Endothelial cell of umbilical vein (primary cell): ENCODE measurements around the gene ZFAND6. TPM values are rescaled to one million over a fixed set of nuclear protein-coding genes. Genes with fewer than 3 reads are reported as not detected.

Source experiments
- BruUV-seq: library from RNA; stranded (reverse); fragments of 400-500 nt; replicated peaks from 2 replicates; lab custom pipeline; 2021; lab: Mats Ljungman, UMichigan
- CTCF ChIA-PET: fragments of 300-600, 350-600 bp; sonication (Branson Sonifier 250); formaldehyde crosslinking; loops from one replicate; lab custom pipeline; 2021; ENCODE audit warnings: antibody characterized with exemption, inconsistent platforms; lab: Charles Lee
- POLR2A ChIA-PET: fragments of 300-600, 350-600 bp; sonication (Branson Sonifier 250); formaldehyde crosslinking; loops from one replicate; lab custom pipeline; 2021; ENCODE audit warnings: antibody characterized with exemption, inconsistent platforms; lab: Charles Lee
- DNase-seq: peaks from one replicate; pipeline ENCODE4 v3.0.0-alpha.2; 2011; ENCODE audit warnings: low read depth, low spot score
- FAIRE-seq: peaks from 2 replicates; lab custom pipeline; 2011; peaks lifted over from hg19 to GRCh38; lab: Jason Lieb, UNC
- H2AFZ ChIP-seq: 2 replicates; pipeline ENCODE4 v1.6.0; 2012; ENCODE audit warnings: low read depth, low read length, control low read depth, inconsistent platforms
- H3K27ac ChIP-seq: 2 replicates; pipeline ENCODE4 v1.5.1; 2011; ENCODE audit warnings: low read depth, mild to moderate bottlenecking, control low read depth, low read length, moderate library complexity; ENCODE audit not compliant: insufficient read depth
- H3K27me3 ChIP-seq, 2 experiments: 2 replicates each; pipeline versions ENCODE4 v1.6.0 to v1.6.1; 2011; ENCODE audit warnings: low read length in 2 of 2, mixed read lengths in 1 of 2; ENCODE audit not compliant: control insufficient read depth in 2 of 2, insufficient read depth in 2 of 2
- H3K36me3 ChIP-seq, 2 experiments: 2 replicates in 1 of 2; 3 replicates in 1 of 2; pipeline ENCODE4 v1.5.1; 2011; ENCODE audit warnings: low read length in 2 of 2, mild to moderate bottlenecking in 1 of 2, moderate library complexity in 1 of 2; ENCODE audit not compliant: control insufficient read depth in 2 of 2, insufficient read depth in 2 of 2; ENCODE audit errors: extremely low read depth in 1 of 2
- H3K4me1 ChIP-seq: 3 replicates; pipeline ENCODE4 v1.5.1; 2011; ENCODE audit warnings: mild to moderate bottlenecking, low read length; ENCODE audit not compliant: control insufficient read depth, insufficient read depth; ENCODE audit errors: extremely low read depth
- H3K4me2 ChIP-seq: 2 replicates; pipeline ENCODE4 v1.6.1; 2011; ENCODE audit warnings: low read length, control low read depth, mixed read lengths; ENCODE audit not compliant: insufficient read depth
- H3K4me3 ChIP-seq, 3 experiments: fragments of 200-600 bp in 1 of 3; sonication (generic), shearing (Covaris generic) in 1 of 3; replicated peaks in 1 of 3; 2 replicates each; pipeline ENCODE4 v1.5.1; 2011 to 2016; ENCODE audit warnings: control low read depth in 3 of 3, low read length in 3 of 3, mild to moderate bottlenecking in 2 of 3, inconsistent platforms in 1 of 3, low read depth in 1 of 3, moderate library complexity in 1 of 3; ENCODE audit not compliant: insufficient read depth in 1 of 3
- H3K79me2 ChIP-seq: 2 replicates; pipeline ENCODE4 v1.6.0; 2012; ENCODE audit warnings: low read length, inconsistent platforms; ENCODE audit not compliant: control insufficient read depth, insufficient read depth
- H3K9ac ChIP-seq: replicated peaks from 2 replicates; pipeline ENCODE3; 2011; ENCODE audit warnings: low read length, control low read depth; ENCODE audit not compliant: insufficient read depth; ENCODE audit errors: extremely low read depth
- H3K9me1 ChIP-seq: replicated peaks from 3 replicates; pipeline ENCODE4 v1.6.0; 2011; ENCODE audit warnings: mild to moderate bottlenecking, low read length; ENCODE audit not compliant: control insufficient read depth, insufficient read depth; ENCODE audit errors: extremely low read depth
- H3K9me3 ChIP-seq: replicated peaks from 2 replicates; pipeline ENCODE4 v1.5.1; 2012; ENCODE audit warnings: low read length, inconsistent platforms; ENCODE audit not compliant: control insufficient read depth, insufficient read depth
- H4K20me1 ChIP-seq: replicated peaks from 2 replicates; pipeline ENCODE3; 2011; ENCODE audit warnings: mild to moderate bottlenecking, low read length; ENCODE audit not compliant: control insufficient read depth, insufficient read depth; ENCODE audit errors: extremely low read depth
- EZH2 ChIP-seq: IDR thresholded peaks from 2 replicates; pipeline ENCODE4 v1.6.1; 2012; ENCODE audit warnings: borderline replicate concordance, low read depth, mild to moderate bottlenecking, moderate library complexity, low read length, inconsistent platforms; ENCODE audit not compliant: severe bottlenecking
- FOS ChIP-seq: IDR thresholded peaks from 2 replicates; pipeline ENCODE4 v1.6.1; 2011; ENCODE audit warnings: mild to moderate bottlenecking, low read length, moderate library complexity, borderline replicate concordance; ENCODE audit not compliant: insufficient read depth
- GATA2 ChIP-seq: IDR thresholded peaks from 2 replicates; pipeline ENCODE4 v1.7.0; 2011; ENCODE audit warnings: low read depth, mild to moderate bottlenecking, moderate library complexity, mixed read lengths, low read length; ENCODE audit not compliant: insufficient read length, insufficient read depth
- JUN ChIP-seq: IDR thresholded peaks from 2 replicates; pipeline ENCODE4 v1.6.1; 2011; ENCODE audit warnings: borderline replicate concordance, low read depth; ENCODE audit not compliant: insufficient read length, insufficient read depth
- MYC ChIP-seq: IDR thresholded peaks from one replicate; pipeline ENCODE4 v1.6.1; 2011; ENCODE audit warnings: mild to moderate bottlenecking, low read depth, low read length
- POLR2A ChIP-seq: IDR thresholded peaks from 2 replicates; pipeline ENCODE4 v1.6.1; 2012; ENCODE audit warnings: low read depth, mild to moderate bottlenecking, control low read depth, low read length
- POLR2AphosphoS5 ChIP-seq: IDR thresholded peaks from 2 replicates; pipeline ENCODE4 v1.6.1; 2012; ENCODE audit warnings: low read depth, mild to moderate bottlenecking, control low read depth, low read length, moderate library complexity; ENCODE audit not compliant: insufficient read depth
- dilution Hi-C: fragments of 300-500 bp; cut with MboI; formaldehyde crosslinking; loops from one replicate; pipeline ENCODE4 v1.15.0; 2019; ENCODE audit warnings: low sequenced_read_pairs; ENCODE audit not compliant: extremely low pct_ligation_motif_present
- intact Hi-C: fragments of 100-400 bp; cut with micrococcal nuclease; formaldehyde crosslinking; loops from one replicate; pipeline ENCODE4 v1.10.0; 2022
- polyA plus RNA-seq, 4 experiments: library from polyadenylated mRNA; depleted of rRNA in 3 of 4; stranded (reverse) in 3 of 4; unstranded in 1 of 4; fragments of >200 nt; gene quantifications; 2 replicates each; pipeline versions ENCODE4 v1.2.1 to v1.2.3, GENCODE V29; 2011 to 2012; ENCODE audit warnings: missing spikeins in 1 of 4
- total RNA-seq: library from RNA; stranded (reverse); gene quantifications from 2 replicates; pipeline ENCODE4 v1.2.3, GENCODE V29; 2021
- TF ChIP-seq, protein P1 (sequence below), 2 donors: IDR thresholded peaks; 1 replicate in 1 of 2; 2 replicates in 1 of 2; pipeline ENCODE4 v1.5.1; 2011; ENCODE audit warnings: low read length in 2 of 2, mild to moderate bottlenecking in 2 of 2, moderate library complexity in 2 of 2, control low read depth in 1 of 2, inconsistent platforms in 1 of 2, low read depth in 1 of 2; ENCODE audit not compliant: insufficient read depth in 1 of 2; ENCODE audit errors: extremely low read depth in 1 of 2
- TF ChIP-seq, protein P2 (sequence below): IDR thresholded peaks from 2 replicates; pipeline ENCODE4 v1.6.1; 2011; ENCODE audit not compliant: insufficient read depth, insufficient read length

The ZFAND6 gene
- total and polyA plus RNA-seq, 2 donors (not counting 3 experiments of a cell fraction or from before 2014, with no cell fraction given): 50.3 to 97.9 TPM

DNA sequence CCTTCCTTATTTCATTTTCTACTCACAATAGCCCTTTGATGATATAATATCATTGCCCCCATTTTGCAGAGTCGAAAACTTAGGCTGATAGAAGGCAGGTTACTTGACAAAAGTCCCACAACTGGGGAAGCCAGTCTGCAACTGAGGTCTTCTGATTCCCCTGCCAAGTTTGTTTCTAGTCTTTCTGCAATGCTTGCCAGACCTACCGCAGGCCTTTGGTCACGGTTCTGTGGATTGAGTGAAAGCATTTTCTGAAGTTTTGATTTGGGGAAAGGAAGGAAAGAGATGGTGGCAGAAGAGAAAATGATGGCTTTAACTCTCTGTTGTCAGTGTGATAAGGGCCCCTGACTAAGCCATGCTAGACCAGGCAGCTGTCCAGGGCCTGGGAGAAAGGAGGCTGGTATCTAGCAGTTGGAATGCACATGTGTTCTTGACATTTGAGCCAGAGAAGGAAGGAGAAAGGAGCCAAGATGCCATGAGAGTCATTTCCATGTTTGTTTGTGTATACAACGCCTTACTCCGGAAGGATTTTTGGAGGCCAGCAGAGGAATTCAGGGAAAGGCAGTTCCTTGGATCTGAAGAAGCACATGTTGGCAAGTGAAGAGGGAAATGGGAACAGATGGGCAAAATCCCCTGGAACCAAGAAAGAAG lies 123.3 kb downstream of the ZFAND6 start:
- Histone ChIP-seq H4K20me1 (no peaks in the 10 kb centered on the region), H3K27me3 (no peaks in the 10 kb centered on the region), H3K27ac (no peak overlapping the region), H3K9me3 (no peaks in the 10 kb centered on the region), H3K4me3 (no peak overlapping the region), H3K4me2 (peak overlapping the region; percentile 8), H3K79me2 (no peaks in the 10 kb centered on the region), H2AFZ (no peak overlapping the region), H3K36me3 (no peaks in the 10 kb centered on the region), H3K9me1 (no peaks in the 10 kb centered on the region), H3K4me1 (peaks cover 33% of the 10 kb centered on the region), H3K9ac (no peak overlapping the region)
- no TSS peak for BruUV-seq
- FAIRE-seq (peak; percentile 96), DNase-seq (peak; percentile 68)
- TF ChIP-seq GATA2 (peak; percentile 64), MYC (no peak), POLR2AphosphoS5 (peak; percentile 20), EZH2 (no peak), POLR2A (no peak), JUN (no peak), FOS (peak; percentile 42)
- TF ChIP-seq, protein P1, sequence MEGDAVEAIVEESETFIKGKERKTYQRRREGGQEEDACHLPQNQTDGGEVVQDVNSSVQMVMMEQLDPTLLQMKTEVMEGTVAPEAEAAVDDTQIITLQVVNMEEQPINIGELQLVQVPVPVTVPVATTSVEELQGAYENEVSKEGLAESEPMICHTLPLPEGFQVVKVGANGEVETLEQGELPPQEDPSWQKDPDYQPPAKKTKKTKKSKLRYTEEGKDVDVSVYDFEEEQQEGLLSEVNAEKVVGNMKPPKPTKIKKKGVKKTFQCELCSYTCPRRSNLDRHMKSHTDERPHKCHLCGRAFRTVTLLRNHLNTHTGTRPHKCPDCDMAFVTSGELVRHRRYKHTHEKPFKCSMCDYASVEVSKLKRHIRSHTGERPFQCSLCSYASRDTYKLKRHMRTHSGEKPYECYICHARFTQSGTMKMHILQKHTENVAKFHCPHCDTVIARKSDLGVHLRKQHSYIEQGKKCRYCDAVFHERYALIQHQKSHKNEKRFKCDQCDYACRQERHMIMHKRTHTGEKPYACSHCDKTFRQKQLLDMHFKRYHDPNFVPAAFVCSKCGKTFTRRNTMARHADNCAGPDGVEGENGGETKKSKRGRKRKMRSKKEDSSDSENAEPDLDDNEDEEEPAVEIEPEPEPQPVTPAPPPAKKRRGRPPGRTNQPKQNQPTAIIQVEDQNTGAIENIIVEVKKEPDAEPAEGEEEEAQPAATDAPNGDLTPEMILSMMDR (IDR thresholded peaks at IDR 0.05; ENCODE audit: extremely low read depth in 1 of 2, insufficient read depth in 1 of 2, low read depth in 1 of 2, low read length in 2 of 2): no peak
- TF ChIP-seq, protein P2, sequence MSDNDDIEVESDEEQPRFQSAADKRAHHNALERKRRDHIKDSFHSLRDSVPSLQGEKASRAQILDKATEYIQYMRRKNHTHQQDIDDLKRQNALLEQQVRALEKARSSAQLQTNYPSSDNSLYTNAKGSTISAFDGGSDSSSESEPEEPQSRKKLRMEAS: peak; percentile 30
- POLR2A ChIA-PET: no interaction called here
- dilution Hi-C loops: no loop called here
- intact Hi-C loops: loop anchor here (1.0 kb wide), 1 partner anchor 29 kb away; no protein-coding TSS in a partner anchor
- CTCF ChIA-PET: interaction anchor here (0.8 to 2.2 kb wide), 3 partner anchors 9 to 122 kb away, joined by 3 to 5 read pairs (median 3); no protein-coding TSS in a partner anchor
